Raji (cell line): ENCODE measurements around the gene TM9SF2.

Experiments used
- POLR2A ChIP-seq: IDR thresholded peaks from 2 replicates; pipeline ENCODE4 v1.6.1; 2011; ENCODE audit warnings: low read depth, low read length, control low read depth; ENCODE audit not compliant: insufficient read depth

The TM9SF2 gene

DNA sequence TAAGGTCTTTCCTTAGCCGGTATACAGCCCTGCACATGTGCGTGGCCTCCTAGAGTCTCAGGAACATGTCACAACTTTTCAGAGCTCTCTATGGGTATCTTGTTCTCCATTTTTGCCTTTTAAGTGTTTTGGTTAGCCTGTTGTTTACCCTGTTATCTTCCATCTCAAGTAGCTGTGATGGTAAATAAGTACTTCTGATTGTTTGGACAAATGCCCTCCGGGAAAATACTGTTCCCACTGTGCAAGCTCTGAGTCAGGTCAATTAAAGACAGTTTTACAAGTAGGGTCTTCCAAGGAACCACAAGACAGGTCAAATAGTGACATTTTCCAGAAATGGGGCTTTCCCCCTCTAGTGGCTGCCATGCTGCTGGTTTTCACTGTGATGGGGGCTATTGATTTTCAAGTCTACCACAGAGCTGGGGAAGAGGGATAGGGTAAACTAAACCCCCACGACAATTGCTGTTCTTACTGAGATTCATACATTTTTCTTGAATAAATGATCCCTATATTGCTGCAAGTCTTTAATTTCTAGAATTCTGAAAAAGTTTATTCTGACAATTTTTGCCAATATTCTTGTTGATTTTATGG lies 109.5 kb downstream of the TM9SF2 start:
- no peak for TF ChIP-seq POLR2A
